ENCODE data around the gene PUSL1.

The PUSL1 gene

GRCh38 chr1:1282998-1283397 lies 25.4 kb upstream of the PUSL1 start:
- TF ChIP-seq BHLHE40 (IDR thresholded peaks at IDR 0.05; ENCODE audit: borderline replicate concordance): no peak
- no peak for TF ChIP-seq LEF1 (IDR thresholded peaks at IDR 0.05; ENCODE audit: borderline replicate concordance)
- no peak for TF ChIP-seq NFRKB (IDR thresholded peaks at IDR 0.05)
- no peak for TF ChIP-seq ZNF384 (IDR thresholded peaks at IDR 0.05)
- TF ChIP-seq SP1 (IDR thresholded peaks at IDR 0.05): no peak
- no peak for TF ChIP-seq HDGF (IDR thresholded peaks at IDR 0.05; ENCODE audit: borderline replicate concordance)
- no peak for TF ChIP-seq CTBP1 (IDR thresholded peaks at IDR 0.05; ENCODE audit: borderline replicate concordance)
- DNase-seq (ENCODE audit: extremely low spot score): no peak
- ChIA-PET POLR2A (no interaction called here), CTCF (interaction anchor here (1.4 kb wide), 1 partner anchor 9 kb away, joined by 3 read pairs; no protein-coding TSS in a partner anchor)

- peak; percentile 45 for DNase-seq (ENCODE audit: extremely low spot score)
Observed at GRCh38 chr1:1283821-1284220, 24.6 kb upstream of the PUSL1 start.

GRCh38 chr1:1284221-1285101 lies 23.9 kb upstream of the PUSL1 start:
- POLR2A ChIA-PET: interaction anchor here (2.1 kb wide), 1 partner anchor 11 kb away, joined by 8 read pairs; the partner anchor contains the start of gene UBE2J2
- CTCF ChIA-PET: no interaction called here
- TF ChIP-seq FOXK2 (IDR thresholded peaks at IDR 0.05): no peak
- TF ChIP-seq NFRKB (IDR thresholded peaks at IDR 0.05): no peak
- TF ChIP-seq PKNOX1 (IDR thresholded peaks at IDR 0.05): no peak
- DNase-seq (ENCODE audit: extremely low spot score): no peak

More at GRCh38 chr1:1283821-1284220, 24.6 kb upstream of the PUSL1 start:
- TF ChIP-seq TARDBP (IDR thresholded peaks at IDR 0.05) (no peak), HDGF (IDR thresholded peaks at IDR 0.05; ENCODE audit: borderline replicate concordance) (no peak), SP1 (IDR thresholded peaks at IDR 0.05) (no peak), CTBP1 (IDR thresholded peaks at IDR 0.05; ENCODE audit: borderline replicate concordance) (no peak), PKNOX1 (IDR thresholded peaks at IDR 0.05) (no peak), ELF4 (IDR thresholded peaks at IDR 0.05) (no peak), L3MBTL2 (conservative IDR thresholded peaks at IDR 0.05) (no peak), NFRKB (IDR thresholded peaks at IDR 0.05) (no peak), ZNF384 (IDR thresholded peaks at IDR 0.05) (no peak), FOXM1 (IDR thresholded peaks at IDR 0.05; ENCODE audit: borderline replicate concordance) (no peak), ARNT (IDR thresholded peaks at IDR 0.05) (no peak), SUZ12 (IDR thresholded peaks at IDR 0.05) (no peak), BHLHE40 (IDR thresholded peaks at IDR 0.05; ENCODE audit: borderline replicate concordance) (no peak), FOXA1 (IDR thresholded peaks at IDR 0.05) (no peak), LEF1 (IDR thresholded peaks at IDR 0.05; ENCODE audit: borderline replicate concordance) (no peak), FOXK2 (IDR thresholded peaks at IDR 0.05) (no peak)
- CTCF ChIA-PET: no interaction called here
- POLR2A ChIA-PET: no interaction called here

GRCh38 chr1:1285102-1285571 lies 23.3 kb upstream of the PUSL1 start:
- no peak for TF ChIP-seq BHLHE40 (IDR thresholded peaks at IDR 0.05; ENCODE audit: borderline replicate concordance)
- TF ChIP-seq ZNF384 (IDR thresholded peaks at IDR 0.05): no peak
- TF ChIP-seq SUZ12 (IDR thresholded peaks at IDR 0.05): no peak
- no peak for TF ChIP-seq FOXM1 (IDR thresholded peaks at IDR 0.05; ENCODE audit: borderline replicate concordance)
- TF ChIP-seq FOXK2 (IDR thresholded peaks at IDR 0.05): no peak
- no peak for TF ChIP-seq ELF4 (IDR thresholded peaks at IDR 0.05)
- no peak for TF ChIP-seq FOXA1 (IDR thresholded peaks at IDR 0.05)
- no peak for TF ChIP-seq NFRKB (IDR thresholded peaks at IDR 0.05)
- TF ChIP-seq SP1 (IDR thresholded peaks at IDR 0.05): no peak
- TF ChIP-seq CTBP1 (IDR thresholded peaks at IDR 0.05; ENCODE audit: borderline replicate concordance): no peak
- TF ChIP-seq TARDBP (IDR thresholded peaks at IDR 0.05): no peak
- no peak for TF ChIP-seq PKNOX1 (IDR thresholded peaks at IDR 0.05)
- TF ChIP-seq LEF1 (IDR thresholded peaks at IDR 0.05; ENCODE audit: borderline replicate concordance): no peak
- TF ChIP-seq HDGF (IDR thresholded peaks at IDR 0.05; ENCODE audit: borderline replicate concordance): no peak
- TF ChIP-seq ARNT (IDR thresholded peaks at IDR 0.05): no peak
- ChIA-PET POLR2A (interaction anchor here (2.1 kb wide), 1 partner anchor 11 kb away, joined by 8 read pairs; the partner anchor contains the start of gene UBE2J2), CTCF (no interaction called here)
- DNase-seq (ENCODE audit: extremely low spot score): no peak

- no peak for TF ChIP-seq HDGF (IDR thresholded peaks at IDR 0.05; ENCODE audit: borderline replicate concordance)
- POLR2A ChIA-PET: interaction anchor here (2.1 kb wide), 1 partner anchor 12 kb away, joined by 8 read pairs; the partner anchor contains the start of gene UBE2J2
- no peak for DNase-seq (ENCODE audit: extremely low spot score)
- CTCF ChIA-PET: no interaction called here
Observed at GRCh38 chr1:1285611-1286311, 22.6 kb upstream of the PUSL1 start.

Measured in HEK293T (cell line).